ENCODE measurements around the gene ELMOD1. TPM values are rescaled to one million over a fixed set of nuclear protein-coding genes. Genes with fewer than 3 reads are reported as not detected.

ELMOD1 gene
- total RNA-seq, 4 donors from 2014 or later: not detected

DNA sequence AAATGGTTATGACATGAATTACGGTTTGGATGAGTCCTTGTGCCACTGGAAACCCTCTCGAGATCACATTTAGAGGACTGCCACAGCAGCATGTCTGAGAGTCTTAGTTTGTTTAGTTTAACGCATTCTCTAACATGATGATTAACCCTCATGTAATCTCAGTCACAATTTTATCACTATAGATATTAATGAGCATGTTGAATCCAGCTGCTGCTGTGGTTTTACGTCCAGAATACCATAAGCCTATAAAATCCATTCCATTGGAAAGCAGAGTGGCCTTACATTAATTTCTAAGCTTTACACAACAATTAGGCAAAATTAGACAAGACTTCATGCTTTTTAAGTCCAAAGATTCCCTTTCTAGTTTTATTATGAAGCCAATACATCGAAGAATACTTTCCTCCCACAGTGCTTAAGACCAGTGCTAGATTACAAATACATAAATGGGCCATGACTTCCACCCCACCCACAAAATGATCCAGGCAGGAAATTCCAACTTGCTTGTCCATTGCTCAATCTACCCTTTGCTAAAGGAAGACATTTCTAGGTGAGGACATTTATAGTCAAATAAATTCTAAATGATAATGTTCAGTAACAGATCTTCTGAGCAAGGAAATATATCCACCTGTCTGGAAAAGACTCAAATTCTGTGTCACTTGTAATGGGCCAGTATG lies 3.5 kb upstream of the ELMOD1 start:
- no peaks in the 10 kb centered on the region for H3K9me3 ChIP-seq
- intact Hi-C loops (cut with DNase I): no loop called here
- no peak for DNase-seq
- WGBS, 2 donors: 68 to 71% methylated on average over 5 of the region's 5 CpGs
- H3K27ac ChIP-seq: no peak overlapping the region
- no peaks in the 10 kb centered on the region for H3K36me3 ChIP-seq
- no peaks in the 10 kb centered on the region for H3K27me3 ChIP-seq
- TF ChIP-seq, protein P1, sequence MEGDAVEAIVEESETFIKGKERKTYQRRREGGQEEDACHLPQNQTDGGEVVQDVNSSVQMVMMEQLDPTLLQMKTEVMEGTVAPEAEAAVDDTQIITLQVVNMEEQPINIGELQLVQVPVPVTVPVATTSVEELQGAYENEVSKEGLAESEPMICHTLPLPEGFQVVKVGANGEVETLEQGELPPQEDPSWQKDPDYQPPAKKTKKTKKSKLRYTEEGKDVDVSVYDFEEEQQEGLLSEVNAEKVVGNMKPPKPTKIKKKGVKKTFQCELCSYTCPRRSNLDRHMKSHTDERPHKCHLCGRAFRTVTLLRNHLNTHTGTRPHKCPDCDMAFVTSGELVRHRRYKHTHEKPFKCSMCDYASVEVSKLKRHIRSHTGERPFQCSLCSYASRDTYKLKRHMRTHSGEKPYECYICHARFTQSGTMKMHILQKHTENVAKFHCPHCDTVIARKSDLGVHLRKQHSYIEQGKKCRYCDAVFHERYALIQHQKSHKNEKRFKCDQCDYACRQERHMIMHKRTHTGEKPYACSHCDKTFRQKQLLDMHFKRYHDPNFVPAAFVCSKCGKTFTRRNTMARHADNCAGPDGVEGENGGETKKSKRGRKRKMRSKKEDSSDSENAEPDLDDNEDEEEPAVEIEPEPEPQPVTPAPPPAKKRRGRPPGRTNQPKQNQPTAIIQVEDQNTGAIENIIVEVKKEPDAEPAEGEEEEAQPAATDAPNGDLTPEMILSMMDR (IDR thresholded peaks at IDR 0.05): no peak
- TF ChIP-seq POLR2A (IDR thresholded peaks at IDR 0.05): no peak
- H3K4me1 ChIP-seq: peaks cover 8 to 17% of the 10 kb centered on the region in 2 donors
- no peak overlapping the region for H3K4me3 ChIP-seq (replicated peaks in 1 of 3)

DNA sequence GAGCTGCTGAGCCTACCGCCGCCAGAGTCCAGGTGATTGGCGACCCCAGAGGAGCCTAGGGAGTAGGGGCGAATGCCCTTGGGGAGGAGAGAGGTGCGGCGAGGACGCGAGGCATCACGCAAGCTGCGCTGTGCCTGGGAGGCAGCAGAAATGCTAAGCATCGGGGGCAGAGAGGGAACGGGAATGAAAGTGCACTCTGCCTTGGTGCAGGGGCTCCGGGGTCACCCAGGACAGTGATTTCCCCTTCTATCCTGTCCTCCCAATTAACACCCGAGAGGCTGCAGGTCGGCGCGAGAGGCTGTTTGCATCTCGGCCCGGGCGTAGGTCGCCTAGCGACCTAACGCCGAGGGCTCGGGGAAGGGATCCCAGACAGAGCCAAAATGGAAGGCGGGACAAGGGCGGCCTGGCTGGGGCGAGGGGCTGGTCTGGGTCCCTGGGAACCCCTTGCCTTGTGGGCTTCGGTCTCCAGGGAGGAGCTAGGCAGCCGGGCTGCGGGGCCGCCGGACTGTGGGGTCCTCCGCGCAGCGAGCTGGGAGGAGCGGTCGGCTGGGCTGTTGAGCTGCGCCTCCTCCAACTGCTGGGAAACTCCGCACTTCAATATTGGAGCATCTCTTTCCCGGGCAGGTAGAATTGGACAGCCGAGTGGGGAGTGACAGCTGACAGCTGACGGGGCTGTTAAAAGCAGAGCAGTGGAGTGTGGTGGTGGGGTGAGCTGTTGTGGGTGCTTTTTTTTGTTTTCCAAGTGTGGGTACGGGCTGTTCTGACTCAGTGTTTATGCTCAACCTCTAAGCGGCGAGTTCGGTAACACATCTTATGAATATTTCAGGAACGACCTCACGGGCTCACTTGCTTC lies 657 bp downstream of the ELMOD1 start:
- H3K9me3 ChIP-seq: no peaks in the 10 kb centered on the region
- peak overlapping the region; percentile 23 to 79 (median 43) for H3K4me3 ChIP-seq (replicated peaks in 1 of 3)
- no peaks in the 10 kb centered on the region for H3K36me3 ChIP-seq
- intact Hi-C loops (cut with DNase I): no loop called here
- peaks cover 8 to 17% of the 10 kb centered on the region in 2 donors for H3K4me1 ChIP-seq
- H3K27ac ChIP-seq: no peak overlapping the region
- TF ChIP-seq, protein P1 (IDR thresholded peaks at IDR 0.05): no peak
- TF ChIP-seq POLR2A (IDR thresholded peaks at IDR 0.05): no peak
- peak in 1 of 2 donors; percentile 9 for DNase-seq
- WGBS, 2 donors: 2% methylated on average over 26 to 31 of the region's 49 CpGs
- no peaks in the 10 kb centered on the region for H3K27me3 ChIP-seq

DNA sequence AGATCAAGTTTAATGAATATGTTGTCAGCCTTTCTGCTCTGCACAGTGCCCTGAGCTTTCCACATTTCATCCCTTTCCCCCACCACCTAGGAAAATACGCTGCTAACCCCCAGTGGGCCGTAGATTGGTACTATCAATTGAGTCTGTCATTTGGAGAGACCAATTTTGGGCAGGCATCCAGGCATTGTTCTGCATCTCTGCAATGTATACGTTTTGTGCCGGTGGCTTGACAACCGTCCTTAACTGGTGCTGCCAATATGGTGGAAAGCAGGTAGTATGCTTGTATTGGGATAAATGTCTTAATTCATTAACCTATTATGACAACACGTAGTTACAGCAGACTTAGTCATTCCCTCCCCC lies 1.3 kb downstream of the ELMOD1 start:
- H3K4me3 ChIP-seq (replicated peaks in 1 of 3): no peak overlapping the region
- no peak for TF ChIP-seq POLR2A (IDR thresholded peaks at IDR 0.05)
- TF ChIP-seq, protein P1 (IDR thresholded peaks at IDR 0.05): no peak
- intact Hi-C loops (cut with DNase I): no loop called here
- no peaks in the 10 kb centered on the region for H3K27me3 ChIP-seq
- no peak for DNase-seq
- peaks cover 8 to 17% of the 10 kb centered on the region in 2 donors for H3K4me1 ChIP-seq
- H3K36me3 ChIP-seq: no peaks in the 10 kb centered on the region
- no peak overlapping the region for H3K27ac ChIP-seq
- 8 to 20% methylated on average over 6 of the region's 6 CpGs for WGBS, 2 donors
- no peaks in the 10 kb centered on the region for H3K9me3 ChIP-seq

- TF ChIP-seq POLR2A (IDR thresholded peaks at IDR 0.05): no peak
- TF ChIP-seq, protein P1 (IDR thresholded peaks at IDR 0.05): no peak
- 27 to 28% methylated on average over 5 of the region's 5 CpGs for WGBS, 2 donors
- no peak for DNase-seq
- Histone ChIP-seq H3K27me3 (no peaks in the 10 kb centered on the region), H3K27ac (no peak overlapping the region), H3K4me1 (peaks cover 8 to 17% of the 10 kb centered on the region in 2 donors), H3K36me3 (no peaks in the 10 kb centered on the region), H3K4me3 (replicated peaks in 1 of 3) (no peak overlapping the region), H3K9me3 (no peaks in the 10 kb centered on the region)
- intact Hi-C loops (cut with DNase I): no loop called here
These were observed 1.9 kb downstream of the ELMOD1 start for GRCh38 chr11:107592813-107593212.

DNA sequence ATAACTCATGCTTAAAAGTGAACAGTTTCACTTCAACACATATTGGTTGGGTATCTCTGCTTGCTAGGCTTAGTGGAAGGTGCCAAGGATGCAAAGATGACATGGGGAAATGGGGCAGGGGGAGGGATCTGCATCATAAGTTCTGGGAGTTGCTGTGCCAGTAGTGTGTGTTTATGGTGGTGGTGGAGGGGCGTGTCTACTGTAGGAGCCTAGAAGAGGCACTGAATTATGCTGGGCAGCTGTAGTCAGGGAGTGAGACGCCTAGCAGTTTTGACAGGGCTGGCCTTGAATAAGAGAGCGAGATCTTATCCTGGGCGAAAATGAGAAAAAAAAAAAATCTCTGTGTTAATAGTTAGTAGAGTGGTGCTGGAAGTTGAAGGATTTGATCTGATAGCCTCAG lies 3.0 kb downstream of the ELMOD1 start:
- 32 to 48% methylated on average over 4 of the region's 4 CpGs for WGBS, 2 donors
- H3K9me3 ChIP-seq: no peaks in the 10 kb centered on the region
- H3K27ac ChIP-seq: no peak overlapping the region
- H3K36me3 ChIP-seq: no peaks in the 10 kb centered on the region
- TF ChIP-seq POLR2A (IDR thresholded peaks at IDR 0.05): no peak
- TF ChIP-seq, protein P1 (IDR thresholded peaks at IDR 0.05): no peak
- H3K4me3 ChIP-seq (replicated peaks in 1 of 3): no peak overlapping the region
- H3K4me1 ChIP-seq: peaks cover 8 to 17% of the 10 kb centered on the region in 2 donors
- intact Hi-C loops (cut with DNase I): no loop called here
- DNase-seq: no peak
- H3K27me3 ChIP-seq: no peaks in the 10 kb centered on the region

All from thyroid gland (tissue), 4 donors.